Karpas-422 (cell line): ENCODE data around the gene PLA2R1. TPM values are rescaled to one million over a fixed set of nuclear protein-coding genes. Genes with fewer than 3 reads are reported as not detected.
"Not testable (repeated sequence)": the region's sequence is repeated elsewhere in the genome, so short reads cannot be mapped to it uniquely, and the experiment has no call there.

Experiments
- DNase-seq: peaks from one replicate; pipeline ENCODE4 v3.0.0-alpha.2; 2015
- H2AFZ ChIP-seq: fragments of 200-600 bp; sonication (generic); 2 replicates; pipeline ENCODE4 v1.6.1; 2014; ENCODE audit warnings: antibody characterized with exemption, low read length, mixed read lengths
- H3K27ac ChIP-seq: fragments of 200-600 bp; sonication (generic); 2 replicates; pipeline ENCODE4 v1.5.1; 2014; ENCODE audit warnings: mild to moderate bottlenecking, low read length, moderate library complexity
- H3K27me3 ChIP-seq: fragments of 200-600 bp; sonication (generic); 2 replicates; pipeline ENCODE4 v1.6.1; 2014; ENCODE audit warnings: low read length, mixed read lengths
- H3K36me3 ChIP-seq: fragments of 200-600 bp; sonication (generic); 2 replicates; pipeline ENCODE4 v1.6.1; 2014; ENCODE audit warnings: low read length, mixed read lengths; ENCODE audit not compliant: insufficient read depth
- H3K4me1 ChIP-seq: fragments of 200-600 bp; sonication (generic); 2 replicates; pipeline ENCODE4 v1.6.1; 2014; ENCODE audit warnings: mild to moderate bottlenecking, low read length, mixed read lengths
- H3K4me2 ChIP-seq: fragments of 200-600 bp; sonication (generic); 2 replicates; pipeline ENCODE4 v1.6.1; 2014; ENCODE audit warnings: low read length, low read depth, mild to moderate bottlenecking; ENCODE audit not compliant: poor library complexity, severe bottlenecking
- H3K4me3 ChIP-seq: fragments of 200-600 bp; sonication (generic); 2 replicates; pipeline ENCODE4 v1.5.1; 2014; ENCODE audit warnings: mild to moderate bottlenecking, antibody characterized with exemption, low read length, mixed read lengths
- H3K79me2 ChIP-seq: fragments of 200-600 bp; sonication (generic); 2 replicates; pipeline ENCODE4 v1.6.1; 2014; ENCODE audit warnings: mild to moderate bottlenecking, low read length, mixed read lengths
- H3K9ac ChIP-seq: fragments of 200-600 bp; sonication (generic); 2 replicates; pipeline ENCODE4 v1.6.0; 2014; ENCODE audit warnings: low read length
- H3K9me2 ChIP-seq: fragments of 200-600 bp; sonication (generic), shearing (Covaris generic); replicated peaks from 2 replicates; pipeline ENCODE4 v1.6.0; 2014; ENCODE audit warnings: mild to moderate bottlenecking, low read length, moderate library complexity; ENCODE audit not compliant: insufficient read depth
- H3K9me3 ChIP-seq: fragments of 300-700, 200-600 bp; sonication (generic); 2 replicates; pipeline ENCODE4 v1.6.1; 2014; ENCODE audit warnings: low read length, mixed read lengths
- H4K20me1 ChIP-seq: fragments of 200-600 bp; sonication (generic); 2 replicates; pipeline ENCODE4 v1.6.1; 2014; ENCODE audit warnings: mild to moderate bottlenecking, antibody characterized with exemption, low read length, low read depth; ENCODE audit not compliant: insufficient read depth
- total RNA-seq: library from RNA; depleted of rRNA; stranded (reverse); fragments of >200 nt; shearing (Covaris generic); gene quantifications from 2 replicates; pipeline ENCODE4 v1.2.3, GENCODE V29; 2014; ENCODE audit warnings: low replicate concordance

The PLA2R1 gene
- total RNA-seq, 1 experiment from 2014 or later: not detected

GRCh38 chr2:160045703-160046210 is 16.7 kb downstream of the PLA2R1 start:
- H4K20me1 ChIP-seq: no peaks in the 10 kb centered on the region
- no peak overlapping the region for H3K9ac ChIP-seq
- H3K9me2 ChIP-seq: no peaks in the 10 kb centered on the region
- H3K9me3 ChIP-seq: no peaks in the 10 kb centered on the region
- no peak overlapping the region for H3K4me3 ChIP-seq
- H3K27me3 ChIP-seq: no peaks in the 10 kb centered on the region
- no peak for DNase-seq
- no peak overlapping the region for H3K4me2 ChIP-seq
- H3K27ac ChIP-seq: no peak overlapping the region
- no peak overlapping the region for H2AFZ ChIP-seq
- no peaks in the 10 kb centered on the region for H3K4me1 ChIP-seq
- no peaks in the 10 kb centered on the region for H3K79me2 ChIP-seq
- H3K36me3 ChIP-seq: no peaks in the 10 kb centered on the region

DNA sequence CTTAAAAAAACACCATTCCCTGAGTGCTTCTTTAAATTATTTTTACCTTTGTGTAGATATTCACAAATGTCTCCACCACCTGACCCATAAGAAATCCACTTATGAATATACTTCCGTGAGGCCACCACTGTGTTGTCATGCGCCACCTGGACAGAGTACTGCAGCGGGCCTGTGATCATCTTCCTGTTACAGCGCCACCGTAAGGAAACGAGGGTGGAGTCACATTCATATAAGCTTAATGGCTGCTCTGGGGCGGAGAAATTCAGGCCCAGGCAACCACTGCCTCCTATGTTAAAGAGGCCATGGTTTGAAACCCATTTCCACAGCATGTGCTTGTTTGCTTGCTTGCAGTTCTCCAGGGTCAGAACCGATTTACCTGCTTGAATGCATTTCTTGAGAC is 17.7 kb downstream of the PLA2R1 start:
- Histone ChIP-seq H3K79me2 (no peaks in the 10 kb centered on the region), H2AFZ (no peak overlapping the region), H3K27me3 (no peaks in the 10 kb centered on the region), H3K9ac (no peak overlapping the region), H3K4me1 (no peaks in the 10 kb centered on the region), H3K9me2 (no peaks in the 10 kb centered on the region), H3K36me3 (no peaks in the 10 kb centered on the region), H3K9me3 (no peaks in the 10 kb centered on the region), H3K4me3 (no peak overlapping the region), H3K4me2 (no peak overlapping the region), H4K20me1 (no peaks in the 10 kb centered on the region), H3K27ac (no peak overlapping the region)
- DNase-seq: no peak

- Histone ChIP-seq H3K4me1 (no peaks in the 10 kb centered on the region), H3K4me3 (no peak overlapping the region), H4K20me1 (no peaks in the 10 kb centered on the region), H3K4me2 (no peak overlapping the region), H3K36me3 (no peaks in the 10 kb centered on the region), H3K9me3 (no peaks in the 10 kb centered on the region), H3K79me2 (no peaks in the 10 kb centered on the region), H3K27me3 (no peaks in the 10 kb centered on the region), H2AFZ (no peak overlapping the region), H3K27ac (no peak overlapping the region), H3K9ac (no peak overlapping the region), H3K9me2 (no peaks in the 10 kb centered on the region)
- DNase-seq: no peak
Observed at GRCh38 chr2:160043265-160043664, 19.1 kb downstream of the PLA2R1 start.

- no peaks in the 10 kb centered on the region for H3K79me2 ChIP-seq
- H4K20me1 ChIP-seq: no peaks in the 10 kb centered on the region
- DNase-seq: no peak
- no peaks in the 10 kb centered on the region for H3K27me3 ChIP-seq
- H3K4me3 ChIP-seq: no peak overlapping the region
- H3K27ac ChIP-seq: no peak overlapping the region
- H3K9ac ChIP-seq: no peak overlapping the region
- no peak overlapping the region for H2AFZ ChIP-seq
- H3K36me3 ChIP-seq: no peaks in the 10 kb centered on the region
- H3K9me3 ChIP-seq: no peaks in the 10 kb centered on the region
- no peaks in the 10 kb centered on the region for H3K4me1 ChIP-seq
- no peaks in the 10 kb centered on the region for H3K9me2 ChIP-seq
- no peak overlapping the region for H3K4me2 ChIP-seq
Observed at GRCh38 chr2:160042054-160042453, 20.4 kb downstream of the PLA2R1 start.

GRCh38 chr2:160041091-160041490 is 21.3 kb downstream of the PLA2R1 start:
- Histone ChIP-seq H3K9me3 (no peaks in the 10 kb centered on the region), H3K9me2 (no peaks in the 10 kb centered on the region), H4K20me1 (no peaks in the 10 kb centered on the region), H3K27ac (no peak overlapping the region), H3K4me2 (no peak overlapping the region), H2AFZ (no peak overlapping the region), H3K79me2 (no peaks in the 10 kb centered on the region), H3K4me3 (no peak overlapping the region), H3K4me1 (no peaks in the 10 kb centered on the region), H3K27me3 (no peaks in the 10 kb centered on the region), H3K36me3 (no peaks in the 10 kb centered on the region), H3K9ac (no peak overlapping the region)
- DNase-seq: no peak

GRCh38 chr2:160039166-160039903 is 23.1 kb downstream of the PLA2R1 start:
- no peak overlapping the region for H3K9ac ChIP-seq
- DNase-seq: no peak
- no peaks in the 10 kb centered on the region for H3K4me1 ChIP-seq
- H3K9me3 ChIP-seq: no peaks in the 10 kb centered on the region
- H2AFZ ChIP-seq: no peak overlapping the region
- H3K36me3 ChIP-seq: no peaks in the 10 kb centered on the region
- H3K4me3 ChIP-seq: no peak overlapping the region
- H4K20me1 ChIP-seq: no peaks in the 10 kb centered on the region
- no peaks in the 10 kb centered on the region for H3K27me3 ChIP-seq
- no peaks in the 10 kb centered on the region for H3K9me2 ChIP-seq
- H3K27ac ChIP-seq: no peak overlapping the region
- H3K4me2 ChIP-seq: no peak overlapping the region
- H3K79me2 ChIP-seq: no peaks in the 10 kb centered on the region

- H3K9me2 ChIP-seq, DNase-seq, H4K20me1 ChIP-seq, H3K27ac ChIP-seq, H3K36me3 ChIP-seq, H3K79me2 ChIP-seq, H3K9me3 ChIP-seq, H3K4me3 ChIP-seq, H3K4me2 ChIP-seq, H3K9ac ChIP-seq, H3K27me3 ChIP-seq, H2AFZ ChIP-seq, H3K4me1 ChIP-seq: not testable (repeated sequence)
Observed at GRCh38 chr2:160038662-160039061, 23.8 kb downstream of the PLA2R1 start.

- H3K9ac ChIP-seq: no peak overlapping the region
- H3K4me3 ChIP-seq: no peak overlapping the region
- H3K4me1 ChIP-seq: no peaks in the 10 kb centered on the region
- DNase-seq: no peak
- no peaks in the 10 kb centered on the region for H3K36me3 ChIP-seq
- no peaks in the 10 kb centered on the region for H3K79me2 ChIP-seq
- H3K27ac ChIP-seq: no peak overlapping the region
- no peaks in the 10 kb centered on the region for H4K20me1 ChIP-seq
- no peak overlapping the region for H3K4me2 ChIP-seq
- no peaks in the 10 kb centered on the region for H3K9me2 ChIP-seq
- H2AFZ ChIP-seq: no peak overlapping the region
- no peaks in the 10 kb centered on the region for H3K27me3 ChIP-seq
- no peaks in the 10 kb centered on the region for H3K9me3 ChIP-seq
Observed at GRCh38 chr2:160036736-160037135, 25.7 kb downstream of the PLA2R1 start.
